GM18508 (cell line): ENCODE measurements around the gene MAU2.
"Not testable (repeated sequence)": the region's sequence is repeated elsewhere in the genome, so short reads cannot be mapped to it uniquely, and the experiment has no call there.

Experiments
- ATAC-seq: cut with Tn5 transposase; IDR thresholded peaks from one replicate; pipeline ENCODE4 v1.9.1; 2021; ENCODE audit warnings: moderate number of reproducible peaks; ENCODE audit not compliant: insufficient read depth, unreplicated experiment

MAU2 gene

GRCh38 chr19:19343762-19344161 is 23.1 kb downstream of the MAU2 start:
- ATAC-seq: no peak

- no peak for ATAC-seq
These were observed 24.6 kb downstream of the MAU2 start for GRCh38 chr19:19345232-19345631.

- no peak for ATAC-seq
These were observed 25.3 kb downstream of the MAU2 start for GRCh38 chr19:19345970-19346369.

- no peak for ATAC-seq
These were observed 26.9 kb downstream of the MAU2 start for GRCh38 chr19:19347401-19348110.

DNA sequence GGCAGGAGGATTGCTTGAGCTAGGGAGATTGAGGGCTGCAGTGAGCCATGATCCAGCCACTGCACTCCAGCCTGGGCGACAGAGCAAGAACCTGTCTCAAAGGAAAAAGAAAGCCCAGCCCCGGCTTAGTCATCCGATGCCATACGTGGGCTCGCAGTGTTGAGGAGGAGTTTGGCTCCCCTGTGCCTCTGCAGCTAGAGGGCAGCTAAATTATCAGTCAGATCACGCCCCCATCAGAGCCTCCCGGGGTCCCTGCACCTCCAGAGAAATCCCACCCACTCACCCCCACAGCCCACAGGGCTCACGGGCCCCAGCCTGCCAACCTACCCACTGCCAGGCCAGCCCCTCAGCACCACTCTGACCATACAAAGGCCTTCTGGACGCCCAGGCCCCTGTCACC is 27.6 kb downstream of the MAU2 start:
- no peak for ATAC-seq

DNA sequence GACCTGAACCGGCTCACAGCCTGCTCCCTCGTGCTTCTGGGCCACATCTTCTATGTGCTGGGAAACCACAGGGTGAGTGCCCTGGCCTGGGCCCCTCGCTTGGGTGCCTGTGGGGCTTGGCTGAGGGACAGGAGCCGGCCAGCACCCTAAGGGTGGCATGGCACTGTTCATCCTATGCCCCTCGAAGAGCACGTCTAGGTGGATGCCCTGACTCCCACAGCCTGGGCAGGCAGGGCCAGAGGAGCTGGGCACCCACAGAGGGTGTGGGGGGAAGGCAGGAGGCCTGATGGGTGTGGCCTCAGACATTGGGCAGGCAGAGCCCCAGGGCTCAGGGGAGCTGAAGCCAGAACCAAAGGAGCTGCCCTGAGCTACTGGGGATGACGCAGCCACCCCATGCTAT is 28.7 kb downstream of the MAU2 start:
- no peak for ATAC-seq

DNA sequence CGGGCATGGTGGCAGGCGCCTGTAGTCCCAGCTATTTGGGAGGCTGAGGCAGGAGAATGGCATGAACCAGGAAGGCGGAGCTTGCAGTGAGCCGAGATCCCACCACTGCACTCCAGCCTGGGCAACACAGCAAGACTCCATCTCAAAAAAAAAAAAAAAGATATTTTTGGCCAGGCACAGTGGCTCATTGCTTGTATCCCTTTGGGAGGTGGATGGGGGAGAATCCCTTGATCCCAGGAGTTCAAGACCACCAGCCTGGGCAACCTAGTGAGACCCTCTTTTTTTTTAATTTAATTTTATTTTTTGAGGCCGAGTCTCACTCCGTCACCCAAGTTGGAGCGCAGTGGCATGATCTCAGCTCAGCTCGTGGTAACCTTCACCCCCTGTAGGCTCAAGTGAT is 30.1 kb downstream of the MAU2 start:
- ATAC-seq: not testable (repeated sequence)

DNA sequence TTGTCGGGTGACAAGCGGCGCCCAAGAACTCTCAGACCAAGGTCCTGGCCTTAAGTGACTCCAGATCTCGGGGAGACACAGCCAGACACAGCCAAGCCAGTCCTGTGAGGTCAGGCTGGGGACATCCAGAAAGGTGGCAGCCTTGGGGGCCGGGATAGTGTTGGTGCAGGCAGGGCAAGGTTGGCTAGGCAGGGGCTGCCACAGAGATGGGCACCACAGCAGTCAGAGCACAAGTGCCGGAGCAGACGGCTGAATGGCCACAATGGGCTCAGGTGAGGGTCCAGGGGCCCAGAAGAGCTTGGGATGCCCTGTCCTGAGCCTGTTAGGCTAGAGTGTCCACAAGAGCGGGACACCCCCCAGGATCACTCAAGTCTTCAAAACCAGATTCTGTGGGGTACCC is 32.2 kb downstream of the MAU2 start:
- no peak for ATAC-seq

DNA sequence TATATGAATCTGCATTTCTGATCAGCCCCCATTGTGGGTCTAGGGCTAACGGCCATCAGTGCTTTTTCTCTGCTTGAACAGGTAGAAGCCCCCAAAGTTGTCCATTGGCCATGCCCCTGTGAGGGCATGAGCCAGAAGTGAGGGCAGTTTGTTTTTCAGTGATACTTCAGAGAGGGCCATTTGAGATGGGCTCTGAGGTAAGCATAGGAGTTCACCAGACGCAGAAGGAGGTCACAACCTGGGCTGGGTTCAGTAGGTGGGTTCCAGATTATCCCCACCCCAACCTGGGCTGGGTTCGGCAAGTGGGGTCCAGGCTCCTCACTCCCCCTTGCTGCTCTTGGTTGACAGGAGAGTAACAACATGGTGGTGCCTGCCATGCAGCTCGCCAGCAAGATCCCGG is 33.4 kb downstream of the MAU2 start:
- ATAC-seq: no peak

GRCh38 chr19:19354932-19355331 is 34.3 kb downstream of the MAU2 start:
- ATAC-seq: no peak

GRCh38 chr19:19355606-19356139 is 35.0 kb downstream of the MAU2 start:
- ATAC-seq: no peak

DNA sequence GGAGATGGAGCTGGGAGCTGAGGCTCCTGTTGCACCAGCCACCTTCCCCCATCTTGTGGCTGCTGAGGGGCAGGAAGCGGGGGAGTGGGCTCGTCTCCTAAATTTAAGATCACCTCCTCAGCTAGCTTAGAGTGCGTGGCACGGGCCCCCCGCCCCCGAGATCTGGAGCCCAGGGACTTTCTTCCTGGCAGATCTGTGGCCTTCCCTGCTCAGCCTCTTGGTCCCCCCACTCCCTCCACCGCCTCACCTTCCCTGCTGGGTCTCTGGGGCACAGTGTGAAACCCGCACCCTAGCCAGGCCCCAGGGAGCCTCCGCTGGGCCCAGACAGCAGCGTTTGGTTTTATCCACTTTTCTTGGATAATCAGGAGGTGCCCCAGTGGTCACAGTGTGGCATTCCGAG is 35.9 kb downstream of the MAU2 start:
- no peak for ATAC-seq

DNA sequence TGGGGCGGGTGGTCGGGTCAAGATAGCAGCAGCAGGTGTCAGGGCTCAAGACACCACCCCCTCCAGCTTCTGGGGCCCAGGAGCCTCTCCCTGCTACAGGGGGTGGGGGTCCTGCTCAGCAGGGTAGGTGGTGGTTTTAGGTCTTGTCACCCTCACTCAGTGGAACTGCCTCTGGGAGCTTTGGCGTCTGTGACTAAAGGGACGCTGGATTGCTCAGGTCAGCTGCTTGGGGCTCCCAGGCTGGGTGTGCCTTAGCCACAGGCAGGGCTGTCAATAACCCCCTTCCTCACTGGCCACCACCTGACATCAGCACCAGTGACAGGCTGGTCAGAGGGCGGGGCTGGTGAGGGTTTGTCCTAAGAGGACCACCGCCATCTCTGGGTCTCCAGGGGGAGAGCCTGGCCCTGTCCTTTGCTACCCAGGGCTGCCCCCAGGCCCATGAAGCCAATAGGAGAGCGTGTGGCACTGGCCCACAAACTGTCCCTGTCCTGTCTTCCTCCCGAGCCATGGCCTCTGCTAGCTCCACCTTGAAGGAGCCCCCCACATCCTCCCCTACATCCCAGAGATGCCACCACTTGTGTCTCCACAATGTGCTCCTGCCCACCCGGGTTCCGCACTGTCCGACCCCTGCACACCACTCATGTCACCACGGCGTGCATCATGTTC is 36.4 kb downstream of the MAU2 start:
- no peak for ATAC-seq

- no peak for ATAC-seq
These were observed 40.5 kb downstream of the MAU2 start for GRCh38 chr19:19361075-19361594.

GRCh38 chr19:19362075-19362474 is 41.4 kb downstream of the MAU2 start:
- ATAC-seq: no peak

DNA sequence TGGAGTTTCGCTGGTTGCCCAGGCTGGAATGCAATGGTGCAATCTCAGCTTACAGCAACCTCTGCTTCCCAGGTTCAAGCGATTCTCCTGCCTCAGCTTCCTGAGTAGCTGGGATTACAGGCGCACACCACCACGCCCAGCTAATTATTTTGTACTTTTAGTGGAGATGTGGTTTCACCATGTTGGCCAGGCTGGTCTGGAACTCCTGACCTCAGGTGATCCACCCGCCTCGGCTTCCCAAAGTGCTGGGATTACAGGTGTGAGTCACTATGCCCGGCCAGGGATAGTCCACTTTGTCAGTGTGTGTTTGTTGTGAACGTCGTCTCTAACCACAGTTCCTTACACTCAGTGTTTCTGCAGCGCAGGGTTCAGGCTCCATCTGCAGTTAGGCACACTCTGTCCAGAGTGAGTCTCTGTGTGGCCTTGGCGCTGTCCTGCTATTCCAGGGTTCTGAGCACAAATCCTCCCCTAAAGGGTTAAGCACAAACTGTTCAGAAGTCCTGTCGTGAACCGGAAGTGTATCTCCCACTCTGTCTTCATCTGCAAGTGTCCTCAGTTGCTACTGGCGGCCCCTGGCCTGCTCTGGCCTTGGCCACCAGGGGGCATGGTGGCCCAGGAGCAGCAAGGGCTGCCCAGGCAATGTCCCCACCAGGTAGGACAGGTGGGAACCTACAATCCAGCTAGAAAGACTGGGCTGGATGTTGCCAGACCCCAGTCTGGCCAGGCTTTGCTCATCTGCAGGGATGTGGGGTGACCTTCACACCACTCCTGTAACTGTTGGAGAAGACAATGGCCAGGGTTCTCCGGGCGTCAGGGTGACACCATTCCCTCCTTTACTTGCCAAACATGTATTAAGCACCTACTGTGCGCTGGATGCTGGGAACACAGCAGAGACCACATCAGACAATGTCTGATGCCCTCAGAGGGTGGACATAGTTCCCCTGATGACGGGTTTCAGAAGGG is 46.1 kb downstream of the MAU2 start:
- ATAC-seq: no peak

DNA sequence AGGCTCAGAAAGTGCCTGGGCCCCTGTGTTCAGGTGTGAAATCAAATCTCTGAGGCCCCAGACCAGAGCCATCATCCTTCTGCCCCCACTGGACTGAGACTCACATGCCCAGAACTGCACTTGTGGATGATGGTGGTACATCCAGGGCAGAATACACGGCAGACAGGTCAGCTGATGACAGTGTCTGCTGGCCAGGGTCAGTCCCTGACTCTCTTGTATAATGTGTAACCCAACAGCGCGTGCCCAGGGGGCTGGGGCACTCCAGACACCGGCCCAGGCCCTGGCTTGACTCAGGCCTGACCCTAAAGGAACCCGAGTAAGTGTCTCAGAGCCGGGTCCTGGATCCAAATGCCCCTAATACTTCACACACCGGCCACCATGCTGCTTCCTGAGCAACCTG is 47.5 kb downstream of the MAU2 start:
- no peak for ATAC-seq

GRCh38 chr19:19371059-19371458 is 50.4 kb downstream of the MAU2 start:
- no peak for ATAC-seq

- ATAC-seq: no peak
These were observed 52.2 kb downstream of the MAU2 start for GRCh38 chr19:19372656-19373416.

DNA sequence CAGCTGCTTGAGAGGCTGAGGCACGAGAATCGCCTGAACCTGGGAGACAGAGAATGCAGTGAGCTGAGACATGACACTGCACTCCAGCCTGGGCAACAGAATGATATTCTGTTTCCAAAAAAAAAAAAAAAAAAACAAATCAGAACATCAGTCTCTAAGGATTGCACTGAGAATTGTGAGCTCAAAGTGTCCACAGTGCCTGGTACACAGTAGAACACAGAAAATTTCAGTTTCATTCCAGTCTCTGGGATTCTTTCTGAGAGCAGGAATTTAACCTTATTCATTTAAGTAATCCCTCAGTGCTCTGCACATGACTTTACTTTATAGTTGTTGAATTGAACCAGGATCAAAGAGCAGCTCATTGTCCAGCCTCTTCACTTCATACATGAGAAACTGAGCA is 58.9 kb downstream of the MAU2 start:
- no peak for ATAC-seq
